ENCODE results near the gene KIRREL3. TPM values are rescaled to one million over a fixed set of nuclear protein-coding genes. Genes with fewer than 3 reads are reported as not detected.

The KIRREL3 gene
- polyA plus RNA-seq, 1 donor (not counting 4 experiments of a cell fraction or from before 2014, with no cell fraction given) = 0.04 TPM

- no peaks in the 10 kb centered on the region for H3K36me3 ChIP-seq (ENCODE audit: control insufficient read depth in 2 of 2, extremely low read depth in 1 of 2, insufficient read depth in 2 of 2, low read length in 2 of 2)
- TF ChIP-seq EZH2 (IDR thresholded peaks at IDR 0.05; ENCODE audit: low read length) (no peak), CTCF (optimal IDR thresholded peaks at IDR 0.05 in 1 of 3, IDR thresholded peaks at IDR 0.05 in 1 of 3, conservative IDR thresholded peaks at IDR 0.05 in 1 of 3; ENCODE audit: extremely low read depth in 1 of 3, insufficient read depth in 2 of 3, low read length in 3 of 3) (peak; percentile 79 to 98 (median 87))
- no peak overlapping the region for H3K27ac ChIP-seq (ENCODE audit: control insufficient read depth, insufficient read depth, low read length)
- H3K9me3 ChIP-seq (ENCODE audit: control insufficient read depth, low read depth, low read length) = no peaks in the 10 kb centered on the region
- dilution Hi-C loops (cut with MboI; ENCODE audit: extremely low pct_ligation_motif_present, low sequenced_read_pairs) = no loop called here
- H4K20me1 ChIP-seq (ENCODE audit: control insufficient read depth, extremely low read depth, insufficient read depth, low read length) = no peaks in the 10 kb centered on the region
- no peaks in the 10 kb centered on the region for H3K79me2 ChIP-seq (ENCODE audit: control insufficient read depth, insufficient read depth, low read length)
- H3K9ac ChIP-seq (ENCODE audit: control insufficient read depth, extremely low read depth, insufficient read depth, low read length) = peak overlapping the region; percentile 40
- no peaks in the 10 kb centered on the region for H3K27me3 ChIP-seq (ENCODE audit: control insufficient read depth, extremely low read depth, insufficient read depth, low read length)
- FAIRE-seq (peak; percentile 96), DNase-seq (ENCODE audit: low read depth, low spot score) (peak; percentile 65)
- H3K9me1 ChIP-seq (ENCODE audit: control insufficient read depth, extremely low read depth, insufficient read depth, low read length) = no peaks in the 10 kb centered on the region
- H3K4me3 ChIP-seq (ENCODE audit: control insufficient read depth in 2 of 3, extremely low read depth in 1 of 3, insufficient read depth in 2 of 3, low read depth in 1 of 3, low read length in 3 of 3) = no peak overlapping the region
- peak overlapping the region; percentile 95 for H2AFZ ChIP-seq (ENCODE audit: control insufficient read depth, low read length)
- H3K4me2 ChIP-seq (ENCODE audit: control insufficient read depth, extremely low read depth, insufficient read depth, low read depth, low read length) = peak overlapping the region; percentile 66
- H3K4me1 ChIP-seq (ENCODE audit: control insufficient read depth, extremely low read depth, insufficient read depth, low read length) = peaks cover 4% of the 10 kb centered on the region
Observed at GRCh38 chr11:126480410-126481302, 519.9 kb downstream of the KIRREL3 start.

GRCh38 chr11:126480015-126480409, 520.6 kb downstream of the KIRREL3 start:
- H3K9me1 ChIP-seq (ENCODE audit: control insufficient read depth, extremely low read depth, insufficient read depth, low read length) = no peaks in the 10 kb centered on the region
- no peak overlapping the region for H3K4me3 ChIP-seq (ENCODE audit: control insufficient read depth in 2 of 3, extremely low read depth in 1 of 3, insufficient read depth in 2 of 3, low read depth in 1 of 3, low read length in 3 of 3)
- H3K36me3 ChIP-seq (ENCODE audit: control insufficient read depth in 2 of 2, extremely low read depth in 1 of 2, insufficient read depth in 2 of 2, low read length in 2 of 2) = no peaks in the 10 kb centered on the region
- no peaks in the 10 kb centered on the region for H3K79me2 ChIP-seq (ENCODE audit: control insufficient read depth, insufficient read depth, low read length)
- no peaks in the 10 kb centered on the region for H3K27me3 ChIP-seq (ENCODE audit: control insufficient read depth, extremely low read depth, insufficient read depth, low read length)
- peaks cover 4% of the 10 kb centered on the region for H3K4me1 ChIP-seq (ENCODE audit: control insufficient read depth, extremely low read depth, insufficient read depth, low read length)
- no peak overlapping the region for H3K4me2 ChIP-seq (ENCODE audit: control insufficient read depth, extremely low read depth, insufficient read depth, low read depth, low read length)
- no peak for FAIRE-seq
- peak overlapping the region; percentile 95 for H2AFZ ChIP-seq (ENCODE audit: control insufficient read depth, low read length)
- DNase-seq (ENCODE audit: low read depth, low spot score) = no peak
- TF ChIP-seq CTCF (optimal IDR thresholded peaks at IDR 0.05 in 1 of 3, IDR thresholded peaks at IDR 0.05 in 1 of 3, conservative IDR thresholded peaks at IDR 0.05 in 1 of 3; ENCODE audit: extremely low read depth in 1 of 3, insufficient read depth in 2 of 3, low read length in 3 of 3) = no peak
- TF ChIP-seq EZH2 (IDR thresholded peaks at IDR 0.05; ENCODE audit: low read length) = no peak
- H3K27ac ChIP-seq (ENCODE audit: control insufficient read depth, insufficient read depth, low read length) = no peak overlapping the region
- H3K9ac ChIP-seq (ENCODE audit: control insufficient read depth, extremely low read depth, insufficient read depth, low read length) = no peak overlapping the region
- H4K20me1 ChIP-seq (ENCODE audit: control insufficient read depth, extremely low read depth, insufficient read depth, low read length) = no peaks in the 10 kb centered on the region
- dilution Hi-C loops (cut with MboI; ENCODE audit: extremely low pct_ligation_motif_present, low sequenced_read_pairs) = no loop called here
- no peaks in the 10 kb centered on the region for H3K9me3 ChIP-seq (ENCODE audit: control insufficient read depth, low read depth, low read length)
